ENCODE results near the gene COL4A3.

The COL4A3 gene

DNA sequence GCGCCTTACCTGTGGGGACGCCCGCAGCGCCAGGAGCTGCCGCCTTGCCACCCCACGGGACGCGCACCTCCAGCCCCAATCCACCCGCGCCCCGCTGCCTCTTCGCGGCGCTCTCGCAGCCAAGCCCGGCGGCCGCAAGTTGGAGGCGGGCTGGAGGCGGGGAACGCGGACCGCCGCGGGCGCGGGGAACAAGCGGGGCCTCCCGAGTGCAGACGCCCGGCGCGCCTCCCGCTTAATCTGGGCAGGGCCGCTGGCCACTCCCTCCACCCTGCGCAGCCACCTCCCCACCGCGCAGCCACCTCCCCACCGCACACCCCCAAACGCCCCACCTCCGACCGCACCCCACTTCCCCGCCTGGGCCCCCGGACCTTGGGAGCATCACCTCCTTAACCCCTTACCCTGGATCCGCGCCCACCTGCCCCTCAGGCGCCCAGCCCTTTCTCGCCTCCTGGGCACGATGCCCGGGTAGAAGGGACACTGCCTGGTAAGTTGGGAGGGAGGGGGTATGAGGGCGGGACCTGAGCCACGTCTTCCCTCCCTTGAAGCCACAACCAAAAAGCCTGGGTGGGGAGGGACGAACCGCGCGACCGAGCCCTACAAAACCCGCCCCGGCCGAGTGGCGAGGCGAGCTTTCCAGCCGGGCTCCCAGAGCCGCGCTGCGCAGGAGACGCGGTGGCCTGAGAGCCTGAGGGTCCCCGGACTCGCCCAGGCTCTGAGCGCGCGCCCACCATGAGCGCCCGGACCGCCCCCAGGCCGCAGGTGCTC is at the start of gene COL4A3, which contains the start of gene COL4A4:
TSS of gene COL4A3 (plus strand) at position 627 of the 765 bp plus-strand sequence. CDS start at position 730, 103 bp downstream.
TSS of gene COL4A4 (minus strand) at position 208 of the 765 bp plus-strand sequence. CDS start 16,722 bp downstream, outside the sequence.
- DNase-seq (ENCODE audit: low read depth): no peak

DNA sequence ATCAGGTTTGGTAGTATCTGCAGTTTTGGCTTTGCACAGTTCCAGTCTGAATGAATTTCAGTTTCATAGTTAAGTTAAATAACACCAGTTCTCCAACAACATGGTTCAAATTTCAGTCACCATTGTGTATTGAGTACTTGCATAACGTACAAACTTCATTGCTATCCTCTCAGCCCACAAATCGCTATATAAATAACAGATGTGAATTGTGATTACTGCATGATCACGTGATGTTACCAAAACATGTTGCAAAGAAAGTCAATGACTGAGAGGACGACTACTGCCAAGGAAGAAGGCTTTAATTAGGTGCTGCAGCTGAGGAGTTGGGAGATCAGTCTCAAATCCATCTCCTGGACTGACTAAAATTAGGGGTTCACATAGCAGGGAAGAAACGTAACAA is 48.7 kb upstream of the COL4A3 start:
- no peak for DNase-seq (ENCODE audit: low read depth)

DNA sequence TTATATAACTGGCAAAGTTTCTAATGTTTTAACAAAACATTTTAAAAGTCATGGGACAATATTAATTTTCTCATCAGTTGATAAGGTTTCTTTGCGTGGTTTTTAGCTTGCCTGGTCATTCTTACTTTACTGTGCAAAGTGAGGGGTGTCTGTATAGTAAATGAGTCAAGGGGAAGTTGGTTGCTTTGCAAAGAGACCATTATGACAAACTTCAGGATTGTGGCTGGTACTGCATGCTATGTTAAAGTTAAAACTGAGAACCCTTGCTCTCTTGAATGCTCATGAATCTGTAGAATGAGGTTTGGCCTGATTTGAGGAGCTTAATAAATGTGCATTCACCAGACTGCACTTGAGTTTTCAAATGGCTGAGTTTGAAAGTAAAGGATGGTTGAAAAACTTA is 47.4 kb upstream of the COL4A3 start:
- no peak for DNase-seq (ENCODE audit: low read depth)

DNA sequence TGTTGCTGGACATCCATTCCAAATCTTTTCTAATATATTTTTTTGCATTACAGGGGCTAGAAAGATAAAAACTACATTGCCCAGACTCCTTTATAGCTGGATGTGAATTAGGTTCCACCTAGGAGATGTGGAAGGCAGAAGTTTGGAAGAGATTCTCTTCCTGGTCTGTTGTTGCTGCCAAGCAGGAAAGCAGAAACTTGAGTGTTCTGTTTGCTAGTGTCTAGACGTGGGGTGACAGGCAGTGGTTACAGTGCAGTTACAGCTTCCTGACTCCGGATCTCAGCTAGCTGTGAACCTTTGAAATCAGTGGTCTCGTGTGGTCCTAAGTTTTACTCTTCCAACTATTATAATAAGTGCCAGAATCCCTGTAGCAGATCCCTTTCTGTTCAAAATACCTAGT is 46.6 kb upstream of the COL4A3 start:
- DNase-seq (ENCODE audit: low read depth): no peak

DNA sequence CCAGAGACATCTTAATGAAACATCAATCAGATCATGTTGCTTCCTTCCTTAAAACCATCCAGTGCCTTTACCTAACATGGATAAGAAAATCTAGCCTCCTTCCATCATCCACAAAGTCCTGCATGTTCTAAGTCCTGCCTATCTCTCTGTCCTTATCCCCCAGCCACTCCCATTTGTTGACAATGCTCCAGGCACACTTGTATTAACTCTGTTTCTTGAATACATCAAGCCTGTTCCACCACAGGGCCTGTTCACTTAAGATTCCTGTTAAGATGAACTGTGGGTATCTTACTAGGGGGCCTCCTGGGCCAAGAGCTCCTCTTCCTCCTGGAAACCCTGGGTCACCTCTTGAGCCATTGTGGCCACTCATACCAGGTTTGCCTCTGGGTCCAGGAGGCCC is 46.1 kb upstream of the COL4A3 start:
- DNase-seq (ENCODE audit: low read depth): no peak

DNA sequence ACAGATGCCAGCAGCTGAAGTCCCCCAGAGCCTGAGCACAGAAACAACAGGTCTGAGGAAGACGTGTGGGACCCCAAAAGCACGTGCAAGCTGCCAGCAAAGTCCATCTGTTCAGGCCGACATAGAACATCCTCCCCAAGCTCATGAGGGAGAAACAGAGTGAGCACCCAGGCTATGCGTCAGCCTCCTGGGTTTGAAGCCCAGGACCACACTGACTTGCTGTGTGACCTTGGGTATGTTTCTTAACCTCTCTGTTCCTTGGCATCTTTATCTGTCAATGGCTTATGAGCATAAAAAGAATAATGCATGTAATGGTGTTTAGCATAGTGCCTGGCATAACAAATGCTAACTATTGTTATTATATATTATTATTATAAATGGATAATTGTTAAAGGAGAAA is 40.7 kb upstream of the COL4A3 start:
- DNase-seq (ENCODE audit: low read depth): no peak

DNA sequence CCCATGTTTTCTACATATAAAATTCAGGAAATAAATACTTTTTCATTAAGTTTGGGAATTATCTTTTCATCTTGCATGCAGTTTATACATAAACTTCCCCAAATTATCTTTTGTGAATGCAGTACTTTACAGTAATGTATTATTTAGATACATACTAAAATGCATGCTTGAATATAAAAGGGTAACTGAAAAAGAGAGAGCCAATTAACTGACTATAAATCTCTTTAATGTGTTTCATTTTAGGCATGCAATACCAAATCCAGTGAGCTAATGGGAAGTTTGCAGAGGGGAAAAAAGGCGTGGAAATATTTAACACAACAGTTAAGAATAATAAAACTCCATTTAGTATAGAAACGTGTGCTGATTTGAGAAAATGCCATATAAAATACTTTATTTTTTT is 39.6 kb upstream of the COL4A3 start:
- no peak for DNase-seq (ENCODE audit: low read depth)

DNA sequence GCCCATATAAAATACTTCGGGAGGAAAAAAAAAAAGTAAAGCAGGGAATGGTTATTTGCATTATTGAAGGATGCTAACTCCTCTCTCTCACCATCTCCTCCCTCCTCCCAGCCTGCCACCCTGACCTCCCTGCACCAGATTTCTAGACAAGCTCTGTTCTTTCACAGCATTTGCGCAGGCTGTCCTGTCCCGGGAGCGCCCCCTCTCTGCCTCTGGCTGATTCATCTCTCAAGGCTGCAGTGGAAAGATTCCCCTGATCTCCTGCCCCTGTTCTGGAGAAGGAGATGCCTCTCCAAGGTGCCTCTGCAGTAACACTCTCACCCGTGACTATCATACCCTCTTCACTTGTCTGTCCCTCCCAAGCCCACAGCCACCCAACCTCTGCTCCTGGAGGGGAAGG is 38.9 kb upstream of the COL4A3 start:
- DNase-seq (ENCODE audit: low read depth): no peak

DNA sequence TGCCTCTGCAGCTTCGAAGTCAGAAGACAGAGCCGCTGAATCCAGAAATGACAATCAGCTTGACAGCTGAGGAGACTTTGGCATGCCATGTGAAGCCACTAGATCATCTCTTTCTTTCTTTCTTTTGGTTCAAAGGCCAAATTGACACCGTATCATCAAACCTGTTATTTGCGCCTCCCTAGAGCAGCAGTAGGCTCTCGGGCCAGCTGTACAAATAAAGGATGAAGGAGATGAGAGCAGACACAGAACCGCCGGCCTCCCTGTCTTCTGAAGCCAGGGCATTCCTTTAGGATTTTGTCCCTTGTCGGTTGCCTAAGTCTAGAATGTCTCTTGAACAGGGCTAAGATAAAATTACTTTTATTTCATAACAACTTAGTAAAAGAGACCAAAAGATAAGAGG is 37.2 kb upstream of the COL4A3 start:
- DNase-seq (ENCODE audit: low read depth): no peak

DNA sequence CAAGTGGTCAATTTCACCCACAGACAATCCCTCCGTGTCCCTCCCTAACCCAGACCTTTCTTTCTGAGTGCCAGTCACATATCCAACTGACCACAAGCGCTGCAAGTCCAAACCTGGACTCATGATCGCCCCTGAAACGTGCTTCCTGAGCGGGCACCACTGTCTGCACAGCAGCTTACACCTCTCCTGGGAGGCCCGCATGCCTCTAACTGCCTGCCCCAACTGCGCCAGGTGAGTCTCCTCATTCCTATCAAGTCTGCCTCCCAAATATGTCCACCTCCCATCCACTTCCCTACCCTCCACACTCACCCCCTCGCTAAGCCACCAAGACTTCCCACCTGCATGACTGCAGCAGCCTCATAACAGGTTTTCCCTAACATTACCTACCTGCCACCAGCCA is 33.8 kb upstream of the COL4A3 start:
- no peak for DNase-seq (ENCODE audit: low read depth)

DNA sequence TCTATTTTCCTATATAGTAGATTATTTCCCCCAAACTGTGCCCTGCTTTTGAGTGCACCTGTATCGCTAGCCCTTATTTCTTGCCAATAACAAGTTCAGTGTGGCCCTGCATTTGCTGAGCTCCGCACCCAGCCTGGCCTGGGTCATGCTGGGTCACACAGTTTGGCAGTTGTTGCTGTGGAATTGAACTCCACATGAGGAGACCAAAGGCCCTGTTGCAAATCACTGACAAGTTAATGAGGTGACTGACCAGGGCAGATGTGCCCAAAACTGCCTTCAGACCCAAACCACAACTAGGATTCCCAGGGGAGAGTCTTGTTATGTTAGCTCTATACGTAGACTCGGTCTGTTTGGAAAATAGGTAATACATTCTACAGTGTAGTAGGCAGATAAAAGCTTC is 31.4 kb upstream of the COL4A3 start:
- no peak for DNase-seq (ENCODE audit: low read depth)

DNA sequence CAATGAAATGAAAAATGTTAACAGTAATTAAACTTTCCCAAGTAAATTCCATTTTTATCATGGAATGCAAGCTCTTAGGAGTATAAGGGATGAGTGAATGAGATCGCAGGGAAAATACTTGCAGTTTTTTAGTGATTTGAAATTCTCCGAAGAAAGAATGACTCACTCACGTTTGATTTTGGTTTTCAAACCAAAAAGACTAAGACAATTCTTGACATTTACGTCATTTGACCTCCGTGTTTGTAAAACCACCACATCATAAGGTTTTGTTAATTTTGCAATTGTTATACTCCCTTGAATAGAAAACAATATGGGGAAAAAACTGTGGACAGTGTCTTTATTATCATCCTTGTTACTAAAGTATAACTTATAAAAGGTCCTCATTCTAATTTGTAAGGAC is 29.8 kb upstream of the COL4A3 start:
- no peak for DNase-seq (ENCODE audit: low read depth)

DNA sequence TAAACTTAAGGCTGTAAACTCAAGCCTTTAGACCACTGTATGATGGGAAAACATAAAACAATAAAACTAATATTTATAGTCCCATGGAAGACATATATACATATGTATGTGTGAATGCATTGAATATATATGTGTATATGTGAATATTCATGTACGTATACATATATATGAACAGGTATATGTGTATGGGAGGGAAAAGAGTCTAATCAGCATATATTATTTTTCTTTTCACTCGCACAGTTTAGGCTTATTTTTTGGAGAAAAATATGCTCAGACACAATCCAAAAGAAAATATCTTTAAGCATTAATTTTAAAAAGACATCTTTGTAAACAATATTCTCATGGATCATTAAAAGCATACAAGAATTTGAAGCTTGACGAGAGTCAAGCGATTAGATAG is 23.1 kb upstream of the COL4A3 start:
- DNase-seq (ENCODE audit: low read depth): no peak

DNA sequence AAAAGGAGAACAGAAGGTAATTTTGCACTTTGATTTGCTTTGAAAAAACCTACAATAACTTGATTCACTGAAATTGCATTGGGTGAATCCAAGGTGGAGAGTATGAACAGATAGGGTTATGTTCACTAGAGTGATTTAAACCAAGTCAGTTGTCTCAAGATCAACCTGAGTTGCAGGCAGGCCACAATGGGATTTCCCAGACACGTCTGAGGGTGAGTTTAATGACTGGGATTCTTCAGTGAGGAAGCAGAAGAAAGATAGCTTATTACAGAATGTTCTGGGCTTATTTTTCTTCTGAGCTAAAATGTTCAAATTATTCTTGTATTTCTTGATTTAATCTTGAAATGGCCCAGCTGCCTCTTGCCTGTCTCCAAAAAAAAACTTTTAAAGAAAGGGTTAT is 20.5 kb upstream of the COL4A3 start:
- no peak for DNase-seq (ENCODE audit: low read depth)

DNA sequence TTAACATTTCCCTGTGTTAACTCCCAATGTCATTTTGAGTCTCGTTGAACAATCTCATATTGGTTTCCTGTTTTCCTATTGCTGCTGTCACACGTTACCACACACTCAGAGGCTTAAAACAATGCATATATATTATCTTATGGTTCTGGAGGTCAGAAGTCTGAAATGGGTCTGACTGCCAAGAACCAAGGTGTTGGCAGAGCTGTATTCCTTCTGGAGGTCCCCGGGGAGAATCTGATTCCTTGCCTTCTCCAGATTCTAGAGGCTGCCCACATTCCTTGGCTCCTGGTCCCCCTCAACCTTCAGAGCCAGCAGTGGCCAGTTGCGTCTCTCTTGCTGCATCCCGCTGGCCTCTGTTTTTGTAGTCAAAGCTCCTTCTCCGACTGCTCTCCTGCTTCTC is 18.0 kb upstream of the COL4A3 start:
- DNase-seq (ENCODE audit: low read depth): no peak

DNA sequence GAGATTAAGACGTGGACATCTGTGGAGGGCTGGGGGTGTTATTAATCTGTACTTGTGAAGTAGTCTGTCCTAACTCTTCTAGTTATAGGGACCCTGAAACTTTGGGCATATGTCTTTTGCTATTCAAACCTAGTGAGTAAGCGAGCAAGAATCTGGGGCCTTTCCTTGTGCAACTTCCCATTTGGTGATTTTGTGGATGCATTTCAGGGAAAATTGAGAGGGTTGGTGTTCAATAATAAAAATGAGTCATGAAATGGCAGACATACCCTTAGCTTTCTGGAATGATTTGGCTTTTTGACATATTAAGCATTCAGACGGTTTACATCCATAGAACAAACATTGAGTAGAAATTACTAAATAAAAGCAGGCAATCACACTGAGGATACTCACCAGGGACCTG is 17.4 kb upstream of the COL4A3 start:
- DNase-seq (ENCODE audit: low read depth): no peak

DNA sequence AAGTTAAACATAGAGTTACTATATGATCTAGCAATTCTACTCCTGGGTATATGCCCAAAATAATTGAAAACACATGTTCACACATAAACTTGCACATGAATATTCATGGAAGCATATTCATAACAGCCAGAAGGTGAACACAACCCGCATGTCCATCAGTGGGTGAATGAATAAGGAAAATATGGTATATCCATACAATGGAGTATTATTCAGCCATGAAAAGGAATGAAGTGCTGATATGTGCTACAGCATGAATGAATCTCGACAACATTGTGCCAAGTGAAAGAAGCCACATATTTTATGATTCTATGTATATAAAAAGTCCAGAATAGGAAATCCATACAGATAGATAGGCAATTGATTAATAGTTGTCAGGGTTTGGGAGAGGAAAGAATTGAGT is 16.3 kb upstream of the COL4A3 start:
- no peak for DNase-seq (ENCODE audit: low read depth)

DNA sequence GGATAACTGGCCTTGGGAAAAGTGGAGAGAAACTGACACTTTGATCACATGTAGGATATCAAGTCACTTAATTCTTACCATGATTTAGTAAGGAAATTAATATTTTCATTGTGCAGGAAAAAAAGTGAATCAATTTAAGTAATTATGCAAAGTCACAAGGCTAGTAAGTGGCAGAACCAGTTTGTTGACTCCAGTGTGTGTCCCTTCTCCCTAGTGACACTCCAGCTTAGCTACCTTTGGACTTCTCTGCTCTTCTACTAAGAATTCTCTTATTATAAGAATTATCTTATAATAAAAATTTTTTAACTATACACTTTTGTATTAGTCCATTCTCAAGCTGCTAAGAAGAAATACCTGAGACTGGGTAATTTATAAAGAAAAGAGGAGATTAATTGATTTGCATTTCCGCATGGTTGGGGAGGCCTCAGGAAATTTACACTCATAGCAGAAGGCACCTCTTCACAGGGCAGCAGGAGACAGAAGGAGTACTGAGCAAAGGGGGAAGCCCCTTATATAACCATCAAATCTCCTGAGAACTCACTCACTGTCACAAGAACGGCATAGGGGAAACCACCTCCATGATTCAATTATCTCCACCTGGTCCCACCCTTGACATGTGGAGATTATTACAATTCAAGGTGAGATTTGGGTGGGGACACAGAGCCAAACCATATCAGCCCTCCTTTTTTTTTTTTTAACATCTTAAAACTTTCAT is 14.0 kb upstream of the COL4A3 start:
- DNase-seq (ENCODE audit: low read depth): no peak

DNA sequence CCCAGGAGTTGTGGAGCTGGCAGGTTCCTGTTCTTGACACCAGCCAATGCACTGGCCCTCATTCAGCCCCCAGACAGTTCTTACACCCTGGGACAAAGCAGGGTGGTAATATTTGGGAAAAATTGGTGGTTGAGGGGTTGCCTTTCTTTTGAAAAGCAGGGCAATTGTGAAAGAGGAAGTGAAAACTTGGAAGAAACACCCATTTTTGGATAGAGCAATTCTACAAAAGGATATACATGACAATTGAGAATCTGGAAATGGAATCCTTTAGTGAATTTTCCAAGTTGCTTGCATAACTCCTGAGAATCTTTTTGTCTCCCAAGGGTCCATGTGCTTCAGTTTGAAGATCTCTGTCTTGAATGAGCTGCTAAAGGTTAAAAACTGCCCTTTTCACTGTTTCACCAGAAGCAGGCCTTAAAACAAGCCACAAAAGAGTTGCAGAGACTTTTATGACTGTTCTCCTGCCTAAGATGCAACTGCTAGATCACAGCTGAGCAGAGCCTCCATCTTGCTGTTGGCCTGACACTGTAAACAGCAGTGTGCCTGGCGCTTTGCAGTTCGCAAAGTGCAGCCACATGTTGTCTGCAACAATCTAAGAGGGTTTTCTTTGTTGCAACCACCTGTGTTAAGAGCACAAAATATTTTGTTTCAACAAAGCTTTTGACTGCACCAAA is 12.2 kb upstream of the COL4A3 start:
- DNase-seq (ENCODE audit: low read depth): no peak

DNA sequence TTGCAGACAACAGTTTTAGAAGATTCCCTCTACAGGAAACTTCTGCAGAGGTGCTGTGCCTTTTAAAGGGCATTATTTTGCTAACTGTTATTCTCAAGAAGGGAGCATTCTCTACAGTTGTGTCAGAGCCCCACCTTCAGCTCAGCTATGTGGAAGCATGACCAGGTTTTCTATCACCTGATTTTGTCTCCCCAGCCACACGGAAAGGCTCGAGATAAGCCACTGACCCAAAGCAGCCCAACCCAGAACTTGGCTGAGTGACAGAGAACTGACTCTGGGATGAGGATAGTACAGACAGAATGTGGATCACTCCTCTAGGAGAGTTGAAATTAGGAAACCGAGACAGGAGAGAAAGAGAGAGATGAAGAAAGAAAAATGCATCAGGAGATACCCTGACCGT is 11.1 kb upstream of the COL4A3 start:
- no peak for DNase-seq (ENCODE audit: low read depth)

DNA sequence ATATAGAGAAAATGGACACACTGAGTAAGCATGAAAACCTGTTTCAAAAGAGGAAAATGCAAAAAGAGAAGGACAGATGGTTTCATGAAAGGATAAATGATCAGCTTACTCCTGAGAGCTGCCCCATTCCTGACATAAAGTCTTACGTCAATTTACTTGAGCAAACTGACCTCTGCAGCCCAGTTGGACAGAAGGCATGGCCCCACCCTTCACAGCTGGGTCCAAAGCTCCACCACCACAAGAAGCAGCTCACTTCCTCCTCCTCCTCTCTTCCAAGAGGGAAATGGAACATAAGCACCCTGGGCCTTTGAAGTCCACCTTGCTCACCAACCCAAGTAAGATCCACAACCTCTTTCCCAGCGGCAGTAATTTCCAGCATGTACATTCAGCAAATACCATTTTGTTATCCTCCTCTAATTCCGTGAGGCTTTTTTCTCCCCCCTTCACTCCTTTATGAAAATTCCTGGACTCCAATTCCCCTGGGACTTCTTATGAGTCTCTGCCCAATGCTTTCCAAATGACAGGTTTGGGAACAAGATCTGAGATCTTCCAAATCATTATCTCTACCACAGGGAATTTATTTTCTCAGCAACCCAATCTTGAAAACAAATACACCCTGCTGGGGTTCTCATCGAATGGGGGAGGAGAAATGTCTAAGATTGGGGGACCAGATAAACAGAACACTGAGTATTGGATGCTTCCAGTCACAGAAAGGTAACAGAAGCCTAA is 10.5 kb upstream of the COL4A3 start:
- DNase-seq (ENCODE audit: low read depth): no peak

DNA sequence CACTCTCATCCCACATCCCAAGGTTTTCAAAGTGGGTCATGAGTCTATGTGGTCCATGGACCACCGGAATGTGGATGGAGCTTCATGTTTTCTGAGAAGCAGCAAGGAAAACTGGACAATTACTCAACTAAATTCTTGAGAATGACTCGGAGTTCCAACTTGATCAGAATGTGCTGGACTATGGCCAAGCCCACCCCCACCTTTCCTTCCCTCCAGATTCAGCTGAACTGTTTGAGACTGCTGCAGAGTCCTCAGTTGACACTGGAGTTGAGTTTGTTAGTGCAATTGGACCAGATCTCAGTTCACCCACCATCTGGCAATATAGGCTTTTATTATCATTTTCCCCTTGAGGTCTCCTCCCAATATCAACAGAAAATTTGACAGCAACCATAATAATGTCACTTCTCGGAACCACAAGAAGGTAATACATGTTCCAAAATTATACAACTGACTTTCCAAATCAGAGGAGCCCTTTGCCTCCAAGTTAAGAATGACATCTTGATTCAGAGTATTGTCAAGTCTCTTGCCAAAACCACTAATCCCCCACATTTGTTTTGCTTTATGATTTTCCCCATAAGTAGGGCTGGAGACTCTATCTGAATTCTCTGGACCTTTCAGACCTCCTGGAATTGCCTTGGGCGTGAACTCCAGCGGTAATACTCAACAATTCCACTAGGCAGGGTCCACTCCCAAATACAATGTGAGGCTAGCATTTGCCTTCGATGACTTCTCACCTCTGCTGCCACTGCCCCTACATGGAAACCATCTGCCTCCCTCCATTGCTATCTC is 9.2 kb upstream of the COL4A3 start:
- no peak for DNase-seq (ENCODE audit: low read depth)
